Sigmoid colon (tissue), 7 donors: ENCODE data around the gene ST6GALNAC3. TPM values are rescaled to one million over a fixed set of nuclear protein-coding genes. Genes with fewer than 3 reads are reported as not detected.

Experiments
- DNase-seq: peaks from one replicate; pipeline ENCODE4 v3.0.0-alpha.2; 2019
- H3K27ac ChIP-seq, 4 donors: fragments of 200-600 bp; sonication (generic); one replicate each; pipeline ENCODE4 v1.5.1; 2016 to 2019; ENCODE audit warnings: mild to moderate bottlenecking in 1 of 4
- H3K27me3 ChIP-seq, 3 donors: fragments of 200-600 bp; sonication (generic); one replicate each; pipeline ENCODE4 v1.5.1; 2019; ENCODE audit warnings: mild to moderate bottlenecking in 1 of 3
- H3K36me3 ChIP-seq, 4 donors: fragments of 200-600 bp; sonication (generic); one replicate each; pipeline ENCODE4 v1.5.1; 2016 to 2019
- H3K4me1 ChIP-seq, 4 donors: fragments of 200-600 bp; sonication (generic); one replicate each; pipeline ENCODE4 v1.5.1; 2017 to 2019
- H3K4me3 ChIP-seq, 4 donors: fragments of 200-600 bp; sonication (generic); one replicate each; pipeline ENCODE4 v1.5.1; 2017 to 2019; ENCODE audit warnings: mild to moderate bottlenecking in 2 of 4, moderate library complexity in 1 of 4
- H3K9me3 ChIP-seq, 4 donors: fragments of 200-600 bp in 3 of 4; sonication (generic) in 3 of 4; one replicate each; pipeline versions ENCODE4 v1.5.1 to v1.6.1; 2013 to 2019
- EP300 ChIP-seq, 4 donors: sonication (generic); formaldehyde crosslinking; IDR thresholded peaks; one replicate each; pipeline ENCODE4 v1.6.1; 2017; ENCODE audit warnings: antibody characterized with exemption in 4 of 4
- POLR2A ChIP-seq, 2 donors: fragments of 450-650 bp; IDR thresholded peaks; one replicate each; pipeline ENCODE4 v1.6.1; 2016; ENCODE audit warnings: antibody characterized with exemption in 2 of 2, mild to moderate bottlenecking in 2 of 2, moderate library complexity in 2 of 2
- POLR2AphosphoS5 ChIP-seq, 4 donors: sonication (generic); formaldehyde crosslinking; IDR thresholded peaks; one replicate each; pipeline ENCODE4 v1.6.1; 2017; ENCODE audit warnings: antibody characterized with exemption in 4 of 4
- WGBS, 2 donors: extraction: QIAGEN DNeasy Blood & Tissue Kit; methylation state at CpG; one replicate each; pipeline ENCODE4 v1.1.7; 2013; 5-methylcytosine and 5-hydroxymethylcytosine counted together
- intact Hi-C: fragments of 100-400 bp; cut with DNase I; formaldehyde crosslinking; loops from one replicate; pipeline ENCODE4 v1.15.1; 2023
- polyA plus RNA-seq, 3 donors: library from polyadenylated mRNA; stranded (reverse); fragments of 200-250 nt; gene quantifications; one replicate each; pipeline ENCODE4 v1.2.3, GENCODE V29; 2013
- total RNA-seq, 4 donors: library from RNA; depleted of rRNA; stranded (reverse); fragments of >200 nt; gene quantifications; one replicate each; pipeline ENCODE4 v1.1.0, GENCODE V29; 2016
- TF ChIP-seq, protein P1 (sequence below), 4 experiments: fragments of 450-650 bp in 3 of 4; fragments of 200-600 bp in 1 of 4; IDR thresholded peaks; one replicate each; pipeline ENCODE4 v1.5.1; 2016 to 2019; ENCODE audit warnings: antibody characterized with exemption in 4 of 4, mild to moderate bottlenecking in 3 of 4, moderate library complexity in 2 of 4
- donor health status: healthy with polysubstance abuse.
- donor health status: Bipolar disorder and iron deficiency.
- donor health status: healthy.

Gene ST6GALNAC3
- total and polyA plus RNA-seq, 7 donors: 1.6 to 7.5 (median 2.5) TPM

DNA sequence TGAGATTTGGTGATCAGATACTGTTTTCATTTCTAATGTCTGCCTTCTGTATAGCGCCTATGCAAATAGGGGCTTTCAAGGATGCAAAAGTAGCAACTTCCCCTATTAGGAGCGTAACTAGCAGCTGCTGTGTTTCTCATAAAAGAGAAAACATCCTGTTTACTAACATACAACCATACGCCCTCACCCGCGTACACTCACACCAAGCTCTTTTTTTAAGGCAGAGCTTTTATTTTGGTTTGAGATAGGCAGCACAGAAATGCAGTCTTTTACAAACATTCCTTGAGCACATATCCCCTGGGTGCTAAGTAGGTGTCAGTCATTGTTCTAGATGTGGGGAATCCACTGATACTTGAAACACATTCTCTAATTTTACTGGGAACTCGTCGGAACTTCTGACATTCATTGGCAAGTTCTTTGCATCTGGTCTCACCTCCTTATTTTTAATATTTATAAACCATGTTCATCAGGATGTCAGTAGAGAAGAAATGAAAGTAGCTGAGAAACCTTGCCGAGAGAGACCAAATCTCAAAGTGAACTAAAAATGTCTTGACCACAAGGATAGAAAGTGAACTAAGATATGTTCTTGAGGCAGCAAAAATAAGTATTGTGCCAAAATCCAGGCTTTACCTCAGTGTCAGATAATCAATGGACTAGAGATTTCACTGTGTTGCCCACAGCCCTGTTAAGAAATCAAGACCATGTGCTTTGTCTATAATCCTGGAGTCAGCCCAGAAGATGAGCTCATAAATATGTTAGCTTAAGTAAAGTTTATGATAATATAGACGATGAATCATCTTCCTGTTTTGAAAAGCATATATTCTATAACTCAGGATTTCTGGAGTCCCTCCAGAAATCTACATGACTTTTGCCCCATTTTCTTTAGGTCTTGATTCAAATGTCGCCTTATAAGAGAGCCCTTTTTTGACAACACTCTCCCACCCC, 350.9 kb downstream of the ST6GALNAC3 start:
- no peak for TF ChIP-seq EP300 (IDR thresholded peaks at IDR 0.05)
- no peak for TF ChIP-seq POLR2A (IDR thresholded peaks at IDR 0.05)
- no peak for TF ChIP-seq POLR2AphosphoS5 (IDR thresholded peaks at IDR 0.05)
- TF ChIP-seq, protein P1, sequence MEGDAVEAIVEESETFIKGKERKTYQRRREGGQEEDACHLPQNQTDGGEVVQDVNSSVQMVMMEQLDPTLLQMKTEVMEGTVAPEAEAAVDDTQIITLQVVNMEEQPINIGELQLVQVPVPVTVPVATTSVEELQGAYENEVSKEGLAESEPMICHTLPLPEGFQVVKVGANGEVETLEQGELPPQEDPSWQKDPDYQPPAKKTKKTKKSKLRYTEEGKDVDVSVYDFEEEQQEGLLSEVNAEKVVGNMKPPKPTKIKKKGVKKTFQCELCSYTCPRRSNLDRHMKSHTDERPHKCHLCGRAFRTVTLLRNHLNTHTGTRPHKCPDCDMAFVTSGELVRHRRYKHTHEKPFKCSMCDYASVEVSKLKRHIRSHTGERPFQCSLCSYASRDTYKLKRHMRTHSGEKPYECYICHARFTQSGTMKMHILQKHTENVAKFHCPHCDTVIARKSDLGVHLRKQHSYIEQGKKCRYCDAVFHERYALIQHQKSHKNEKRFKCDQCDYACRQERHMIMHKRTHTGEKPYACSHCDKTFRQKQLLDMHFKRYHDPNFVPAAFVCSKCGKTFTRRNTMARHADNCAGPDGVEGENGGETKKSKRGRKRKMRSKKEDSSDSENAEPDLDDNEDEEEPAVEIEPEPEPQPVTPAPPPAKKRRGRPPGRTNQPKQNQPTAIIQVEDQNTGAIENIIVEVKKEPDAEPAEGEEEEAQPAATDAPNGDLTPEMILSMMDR (IDR thresholded peaks at IDR 0.05): no peak
- Histone ChIP-seq H3K4me3 (no peak overlapping the region), H3K27me3 (no peaks in the 10 kb centered on the region), H3K4me1 (no peaks in the 10 kb centered on the region), H3K36me3 (no peaks in the 10 kb centered on the region), H3K27ac (no peak overlapping the region), H3K9me3 (no peaks in the 10 kb centered on the region)
- intact Hi-C loops: no loop called here
- no peak for DNase-seq
- 72 to 81% methylated on average over 10 of the region's 10 CpGs for WGBS, 2 donors

DNA sequence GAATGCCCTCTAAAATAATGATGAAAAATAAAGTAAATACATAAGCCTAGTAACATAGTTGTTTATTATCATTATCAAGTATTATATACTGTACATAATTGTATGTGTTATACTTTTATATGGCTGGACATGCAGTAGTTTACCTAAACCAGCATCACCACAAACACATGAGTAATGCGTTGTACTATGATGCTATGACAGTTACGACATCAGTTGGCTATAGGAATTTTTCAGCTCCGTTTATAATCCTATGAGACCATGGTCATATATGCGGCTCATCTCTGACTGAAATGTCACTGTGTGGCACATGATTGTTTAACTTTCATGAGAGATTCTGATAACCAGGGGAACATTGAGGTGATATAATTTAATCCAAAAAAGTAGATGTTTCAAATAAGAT, 352.1 kb downstream of the ST6GALNAC3 start:
- no peak for DNase-seq
- intact Hi-C loops: no loop called here
- TF ChIP-seq, protein P1 (IDR thresholded peaks at IDR 0.05): no peak
- TF ChIP-seq POLR2A (IDR thresholded peaks at IDR 0.05) (no peak), POLR2AphosphoS5 (IDR thresholded peaks at IDR 0.05) (no peak), EP300 (IDR thresholded peaks at IDR 0.05) (no peak)
- Histone ChIP-seq H3K27me3 (no peaks in the 10 kb centered on the region), H3K36me3 (no peaks in the 10 kb centered on the region), H3K27ac (no peak overlapping the region), H3K4me3 (no peak overlapping the region), H3K4me1 (no peaks in the 10 kb centered on the region), H3K9me3 (no peaks in the 10 kb centered on the region)
- WGBS, 2 donors: 96 to 97% methylated on average over 4 of the region's 4 CpGs

DNA sequence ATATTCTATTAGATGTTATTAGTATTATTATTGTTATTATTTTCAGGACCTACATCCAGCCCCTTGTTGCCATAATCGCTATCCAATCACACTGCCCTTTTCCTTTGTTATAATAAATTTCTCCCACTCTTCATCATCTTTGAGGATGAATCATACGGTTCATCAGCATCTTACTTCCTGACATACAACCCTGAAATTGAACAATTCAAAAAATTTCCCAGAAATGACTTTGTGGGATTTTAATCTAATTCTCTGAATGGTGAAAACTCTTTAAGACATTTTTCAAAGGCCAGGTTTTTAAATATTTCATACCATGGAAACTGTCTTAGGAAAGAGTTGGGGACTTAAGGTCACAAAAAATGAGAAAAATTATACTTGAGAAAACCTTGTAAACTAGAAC, 353.5 kb downstream of the ST6GALNAC3 start:
- no peaks in the 10 kb centered on the region for H3K9me3 ChIP-seq
- no peaks in the 10 kb centered on the region for H3K36me3 ChIP-seq
- H3K4me3 ChIP-seq: no peak overlapping the region
- no peak overlapping the region for H3K27ac ChIP-seq
- H3K27me3 ChIP-seq: no peaks in the 10 kb centered on the region
- intact Hi-C loops: no loop called here
- no peak for DNase-seq
- no peaks in the 10 kb centered on the region for H3K4me1 ChIP-seq
- 93 to 94% methylated on average over 2 of the region's 2 CpGs for WGBS, 2 donors
- TF ChIP-seq POLR2AphosphoS5 (IDR thresholded peaks at IDR 0.05): no peak
- no peak for TF ChIP-seq EP300 (IDR thresholded peaks at IDR 0.05)
- TF ChIP-seq POLR2A (IDR thresholded peaks at IDR 0.05): no peak
- TF ChIP-seq, protein P1 (IDR thresholded peaks at IDR 0.05): no peak

DNA sequence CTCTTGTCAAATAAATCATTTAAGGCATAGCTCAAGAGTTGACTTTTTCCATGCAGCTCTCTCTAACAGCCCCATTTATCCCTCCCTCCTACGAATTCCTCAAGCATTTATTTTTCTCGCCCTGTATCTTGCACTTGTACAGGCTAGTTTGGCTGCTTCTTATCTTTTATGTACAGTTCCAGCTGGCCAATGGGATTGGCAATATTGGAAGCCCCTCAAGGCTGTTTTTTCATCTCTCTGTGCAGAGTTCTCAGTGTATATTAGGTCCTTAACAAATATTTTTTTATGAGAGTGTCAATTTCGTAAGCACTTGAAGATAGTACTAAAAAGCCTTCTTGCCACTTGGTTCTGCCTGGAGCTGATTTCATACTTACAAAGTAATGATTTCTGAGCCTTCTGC, 356.0 kb downstream of the ST6GALNAC3 start:
- TF ChIP-seq POLR2AphosphoS5 (IDR thresholded peaks at IDR 0.05) (no peak), POLR2A (IDR thresholded peaks at IDR 0.05) (no peak), EP300 (IDR thresholded peaks at IDR 0.05) (no peak)
- TF ChIP-seq, protein P1 (IDR thresholded peaks at IDR 0.05): no peak
- no peaks in the 10 kb centered on the region for H3K9me3 ChIP-seq
- DNase-seq: no peak
- H3K4me3 ChIP-seq: no peak overlapping the region
- no peaks in the 10 kb centered on the region for H3K27me3 ChIP-seq
- 72 to 84% methylated on average over 3 of the region's 3 CpGs for WGBS, 2 donors
- no peak overlapping the region for H3K27ac ChIP-seq
- no peaks in the 10 kb centered on the region for H3K36me3 ChIP-seq
- intact Hi-C loops: no loop called here
- H3K4me1 ChIP-seq: no peaks in the 10 kb centered on the region
